ENCODE measurements around the gene SLC22A12.
"Not testable (repeated sequence)": the region's sequence is repeated elsewhere in the genome, so short reads cannot be mapped to it uniquely, and the experiment has no call there.

The SLC22A12 gene

GRCh38 chr11:64593156-64594105 lies 2.4 kb downstream of the SLC22A12 start:
- H2BK12ac ChIP-seq (ENCODE audit: low read length in 2 of 2): no peak overlapping the region

DNA sequence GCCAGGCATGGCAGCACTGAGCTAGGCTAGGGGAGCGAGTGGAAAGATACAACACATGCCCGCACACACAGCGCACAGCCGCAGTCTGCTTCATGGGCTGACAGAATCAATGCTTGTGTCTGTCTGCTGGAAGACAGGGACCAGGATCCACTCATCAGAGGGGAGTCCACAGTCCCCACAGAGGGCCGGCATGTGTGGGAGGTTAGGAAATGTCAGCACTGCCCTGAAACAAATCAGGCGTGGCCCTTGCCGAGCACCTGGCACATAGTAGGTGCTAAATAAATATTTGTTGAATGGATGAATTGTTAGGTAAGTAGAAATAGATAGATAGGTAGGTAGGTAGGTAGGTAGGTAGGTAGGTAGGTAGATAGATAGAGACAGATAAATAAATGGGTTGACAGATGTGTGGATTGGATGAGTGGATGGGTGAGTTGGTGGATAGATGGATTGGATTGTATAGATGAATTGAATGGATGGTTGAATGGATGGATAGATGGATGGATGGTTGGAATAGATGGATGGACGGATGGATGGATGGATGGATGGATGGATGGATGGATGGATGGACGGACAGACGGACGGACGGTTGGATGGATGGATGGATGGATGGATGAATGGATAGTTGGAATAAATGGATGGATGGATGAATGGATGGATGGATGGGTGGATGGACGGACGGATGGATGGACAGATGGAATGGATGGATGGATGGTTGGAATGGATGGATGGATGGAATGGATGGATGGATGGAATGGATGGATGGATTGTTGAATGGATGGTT lies 3.3 kb downstream of the SLC22A12 start:
- Histone ChIP-seq H2AK5ac (ENCODE audit: low read length, severe bottlenecking) (no peak overlapping the region), H3K4ac (ENCODE audit: low read depth in 1 of 2, low read length in 2 of 2) (no peak overlapping the region), H4K91ac (ENCODE audit: low read length) (no peak overlapping the region), H3K27ac (ENCODE audit: low read length, poor library complexity, severe bottlenecking) (no peak overlapping the region), H3K27me3 (ENCODE audit: control insufficient read depth in 1 of 2, insufficient read depth in 1 of 2, low read length in 2 of 2) (peaks cover 7 to 14% of the 10 kb centered on the region in 2 experiments), H3K36me3 (ENCODE audit: control insufficient read depth in 1 of 2, insufficient read depth in 2 of 2, low read depth in 1 of 2, low read length in 2 of 2) (no peaks in the 10 kb centered on the region), H3K4me2 (ENCODE audit: low read length, poor library complexity, severe bottlenecking) (no peak overlapping the region), H2BK120ac (ENCODE audit: low read depth, low read length) (no peak overlapping the region), H2BK5ac (ENCODE audit: low read depth, low read length, poor library complexity, severe bottlenecking) (no peak overlapping the region), H2AFZ (ENCODE audit: low read depth, low read length) (no peak overlapping the region), H3K23ac (ENCODE audit: low read length in 2 of 2) (no peak overlapping the region), H3K9ac (ENCODE audit: low read length) (no peak overlapping the region), H2BK12ac (ENCODE audit: low read length in 2 of 2) (no peak overlapping the region), H3K14ac (ENCODE audit: low read length in 2 of 2) (no peak overlapping the region), H3K4me1 (ENCODE audit: control insufficient read depth, insufficient read depth, low read depth, low read length) (no peaks in the 10 kb centered on the region), H3K9me3 (ENCODE audit: control insufficient read depth, low read length) (peaks cover 14% of the 10 kb centered on the region), H2BK15ac (ENCODE audit: low read depth, poor library complexity, severe bottlenecking) (no peak overlapping the region), H3K4me3 (ENCODE audit: insufficient read depth in 1 of 2, low read depth in 1 of 2, low read length in 2 of 2) (no peak overlapping the region), H4K8ac (ENCODE audit: low read length) (no peak overlapping the region), H3K18ac (ENCODE audit: low read depth in 1 of 2, low read length in 2 of 2) (no peak overlapping the region), H3K79me1 (replicated peaks; ENCODE audit: low read length, poor library complexity, severe bottlenecking) (no peaks in the 10 kb centered on the region)
- 88% methylated on average over 14 of the region's 14 CpGs for WGBS
- DNase-seq: no peak

More at GRCh38 chr11:64593156-64594105, 2.4 kb downstream of the SLC22A12 start:
- Histone ChIP-seq H3K9me3 (ENCODE audit: control insufficient read depth, low read length) (peaks cover 19% of the 10 kb centered on the region), H3K23ac (ENCODE audit: low read length in 2 of 2) (no peak overlapping the region), H3K18ac (ENCODE audit: low read depth in 1 of 2, low read length in 2 of 2) (no peak overlapping the region), H2BK5ac (ENCODE audit: low read depth, low read length, poor library complexity, severe bottlenecking) (no peak overlapping the region), H2BK15ac (ENCODE audit: low read depth, poor library complexity, severe bottlenecking) (no peak overlapping the region), H3K36me3 (ENCODE audit: control insufficient read depth in 1 of 2, insufficient read depth in 2 of 2, low read depth in 1 of 2, low read length in 2 of 2) (no peaks in the 10 kb centered on the region), H2AK5ac (ENCODE audit: low read length, severe bottlenecking) (no peak overlapping the region), H3K4me2 (ENCODE audit: low read length, poor library complexity, severe bottlenecking) (no peak overlapping the region), H4K8ac (ENCODE audit: low read length) (no peak overlapping the region), H3K4me3 (ENCODE audit: insufficient read depth in 1 of 2, low read depth in 1 of 2, low read length in 2 of 2) (no peak overlapping the region), H4K91ac (ENCODE audit: low read length) (no peak overlapping the region), H3K79me1 (replicated peaks; ENCODE audit: low read length, poor library complexity, severe bottlenecking) (no peaks in the 10 kb centered on the region), H3K27ac (ENCODE audit: low read length, poor library complexity, severe bottlenecking) (no peak overlapping the region), H3K4ac (ENCODE audit: low read depth in 1 of 2, low read length in 2 of 2) (no peak overlapping the region), H2BK120ac (ENCODE audit: low read depth, low read length) (no peak overlapping the region), H3K27me3 (ENCODE audit: control insufficient read depth in 1 of 2, insufficient read depth in 1 of 2, low read length in 2 of 2) (peaks cover 7 to 9% of the 10 kb centered on the region in 2 experiments), H2AFZ (ENCODE audit: low read depth, low read length) (no peak overlapping the region), H3K14ac (ENCODE audit: low read length in 2 of 2) (no peak overlapping the region), H3K9ac (ENCODE audit: low read length) (no peak overlapping the region), H3K4me1 (ENCODE audit: control insufficient read depth, insufficient read depth, low read depth, low read length) (no peaks in the 10 kb centered on the region)
- WGBS: 86% methylated on average over 30 of the region's 32 CpGs
- DNase-seq: no peak

- not testable (repeated sequence) for H2BK120ac ChIP-seq (ENCODE audit: low read depth, low read length); H4K8ac ChIP-seq (ENCODE audit: low read length); H3K4me3 ChIP-seq (ENCODE audit: insufficient read depth in 1 of 2, low read depth in 1 of 2, low read length in 2 of 2); H3K79me1 ChIP-seq (replicated peaks; ENCODE audit: low read length, poor library complexity, severe bottlenecking); H3K4me1 ChIP-seq (ENCODE audit: control insufficient read depth, insufficient read depth, low read depth, low read length); H2BK5ac ChIP-seq (ENCODE audit: low read depth, low read length, poor library complexity, severe bottlenecking); H2BK15ac ChIP-seq (ENCODE audit: low read depth, poor library complexity, severe bottlenecking); H2AK5ac ChIP-seq (ENCODE audit: low read length, severe bottlenecking); H2AFZ ChIP-seq (ENCODE audit: low read depth, low read length); H3K18ac ChIP-seq (ENCODE audit: low read depth in 1 of 2, low read length in 2 of 2); H3K4ac ChIP-seq (ENCODE audit: low read depth in 1 of 2, low read length in 2 of 2); H3K14ac ChIP-seq (ENCODE audit: low read length in 2 of 2); H3K36me3 ChIP-seq (ENCODE audit: control insufficient read depth in 1 of 2, insufficient read depth in 2 of 2, low read depth in 1 of 2, low read length in 2 of 2); H3K27ac ChIP-seq (ENCODE audit: low read length, poor library complexity, severe bottlenecking); DNase-seq; H2BK12ac ChIP-seq (ENCODE audit: low read length in 2 of 2); H3K23ac ChIP-seq (ENCODE audit: low read length in 2 of 2); H4K91ac ChIP-seq (ENCODE audit: low read length); H3K9ac ChIP-seq (ENCODE audit: low read length); H3K4me2 ChIP-seq (ENCODE audit: low read length, poor library complexity, severe bottlenecking)
- WGBS: 42% methylated on average over 1 of the region's 1 CpG
- Histone ChIP-seq H3K27me3 (ENCODE audit: control insufficient read depth in 1 of 2, insufficient read depth in 1 of 2, low read length in 2 of 2) (peaks cover 7 to 14% of the 10 kb centered on the region in 2 experiments), H3K9me3 (ENCODE audit: control insufficient read depth, low read length) (peaks cover 14% of the 10 kb centered on the region)
Measured at GRCh38 chr11:64595922-64596321, 4.9 kb downstream of the SLC22A12 start.

GRCh38 chr11:64597671-64598101 lies 6.7 kb downstream of the SLC22A12 start:
- Histone ChIP-seq H3K27me3 (ENCODE audit: control insufficient read depth in 1 of 2, insufficient read depth in 1 of 2, low read length in 2 of 2) (peaks cover 7 to 14% of the 10 kb centered on the region in 2 experiments), H2BK15ac (ENCODE audit: low read depth, poor library complexity, severe bottlenecking) (no peak overlapping the region), H2AFZ (ENCODE audit: low read depth, low read length) (no peak overlapping the region), H2AK5ac (ENCODE audit: low read length, severe bottlenecking) (no peak overlapping the region), H3K36me3 (ENCODE audit: control insufficient read depth in 1 of 2, insufficient read depth in 2 of 2, low read depth in 1 of 2, low read length in 2 of 2) (no peaks in the 10 kb centered on the region), H3K9me3 (ENCODE audit: control insufficient read depth, low read length) (peaks cover 14% of the 10 kb centered on the region), H3K23ac (ENCODE audit: low read length in 2 of 2) (no peak overlapping the region), H3K14ac (ENCODE audit: low read length in 2 of 2) (no peak overlapping the region), H3K4ac (ENCODE audit: low read depth in 1 of 2, low read length in 2 of 2) (no peak overlapping the region), H3K4me3 (ENCODE audit: insufficient read depth in 1 of 2, low read depth in 1 of 2, low read length in 2 of 2) (no peak overlapping the region), H3K9ac (ENCODE audit: low read length) (no peak overlapping the region), H3K79me1 (replicated peaks; ENCODE audit: low read length, poor library complexity, severe bottlenecking) (no peaks in the 10 kb centered on the region), H4K8ac (ENCODE audit: low read length) (no peak overlapping the region), H3K18ac (ENCODE audit: low read depth in 1 of 2, low read length in 2 of 2) (no peak overlapping the region), H2BK120ac (ENCODE audit: low read depth, low read length) (no peak overlapping the region), H3K4me2 (ENCODE audit: low read length, poor library complexity, severe bottlenecking) (no peak overlapping the region), H2BK12ac (ENCODE audit: low read length in 2 of 2) (no peak overlapping the region), H3K27ac (ENCODE audit: low read length, poor library complexity, severe bottlenecking) (no peak overlapping the region), H4K91ac (ENCODE audit: low read length) (no peak overlapping the region), H2BK5ac (ENCODE audit: low read depth, low read length, poor library complexity, severe bottlenecking) (no peak overlapping the region), H3K4me1 (ENCODE audit: control insufficient read depth, insufficient read depth, low read depth, low read length) (no peaks in the 10 kb centered on the region)
- no peak for DNase-seq
- WGBS: 82% methylated on average over 13 of the region's 13 CpGs
